Uterus (tissue), 4 donors: ENCODE measurements around the gene ARPC4. TPM values are rescaled to one million over a fixed set of nuclear protein-coding genes. Genes with fewer than 3 reads are reported as not detected.

Experiments used
- DNase-seq, 2 donors: peaks; one replicate each; pipeline ENCODE4 v3.0.0-alpha.2; 2019 to 2020
- H3K27ac ChIP-seq, 2 donors: fragments of 200-600 bp; sonication (generic); 1 replicate in 1 of 2; 2 replicates in 1 of 2; pipeline ENCODE4 v1.5.1; 2016 to 2018
- H3K27me3 ChIP-seq, 2 donors: fragments of 200-600 bp; sonication (generic); one replicate each; pipeline ENCODE4 v1.5.1; 2018 to 2019; ENCODE audit warnings: control low read depth in 1 of 2
- H3K36me3 ChIP-seq, 2 donors: fragments of 200-600 bp; sonication (generic); one replicate each; pipeline ENCODE4 v1.5.1; 2019; ENCODE audit warnings: control low read depth in 1 of 2
- H3K4me1 ChIP-seq, 2 donors: fragments of 200-600 bp; sonication (generic); one replicate each; pipeline ENCODE4 v1.5.1; 2018 to 2019; ENCODE audit warnings: control low read depth in 1 of 2
- H3K4me3 ChIP-seq, 2 donors: fragments of 200-600 bp; sonication (generic); 1 replicate in 1 of 2; 2 replicates in 1 of 2; pipeline ENCODE4 v1.5.1; 2018 to 2019; ENCODE audit warnings: mild to moderate bottlenecking in 1 of 2
- H3K9me3 ChIP-seq, 2 donors: fragments of 200-600 bp; sonication (generic); one replicate each; pipeline ENCODE4 v1.5.1; 2019; ENCODE audit warnings: control low read depth in 1 of 2
- POLR2A ChIP-seq, 2 donors: fragments of 450-650 bp; IDR thresholded peaks; one replicate each; pipeline ENCODE4 v1.6.1; 2016; ENCODE audit warnings: antibody characterized with exemption in 2 of 2, mild to moderate bottlenecking in 1 of 2, moderate library complexity in 1 of 2
- intact Hi-C: fragments of 100-400 bp; cut with DNase I; formaldehyde crosslinking; loops from one replicate; pipeline ENCODE4 v1.15.1; 2023; ENCODE audit warnings: low total_unique reads
- total RNA-seq, 4 donors: library from RNA; depleted of rRNA in 3 of 4; stranded (reverse); fragments of >200 nt in 3 of 4; gene quantifications; one replicate each; pipeline versions ENCODE4 v1.1.0 to v1.2.4, GENCODE V29; 2014 to 2023
- TF ChIP-seq, protein P1 (sequence below), 4 experiments: fragments of 200-600 bp in 2 of 4; fragments of 450-650 bp in 2 of 4; sonication (generic) in 2 of 4; IDR thresholded peaks; one replicate each; pipeline ENCODE4 v1.5.1; 2016 to 2019; ENCODE audit warnings: antibody characterized with exemption in 4 of 4, mild to moderate bottlenecking in 2 of 4, moderate library complexity in 1 of 4
- donor health status: DM: yes; HTN: yes; CAD: no.

The ARPC4 gene
- total RNA-seq, 4 donors from 2014 or later = 44.7 to 176 (median 142) TPM

DNA sequence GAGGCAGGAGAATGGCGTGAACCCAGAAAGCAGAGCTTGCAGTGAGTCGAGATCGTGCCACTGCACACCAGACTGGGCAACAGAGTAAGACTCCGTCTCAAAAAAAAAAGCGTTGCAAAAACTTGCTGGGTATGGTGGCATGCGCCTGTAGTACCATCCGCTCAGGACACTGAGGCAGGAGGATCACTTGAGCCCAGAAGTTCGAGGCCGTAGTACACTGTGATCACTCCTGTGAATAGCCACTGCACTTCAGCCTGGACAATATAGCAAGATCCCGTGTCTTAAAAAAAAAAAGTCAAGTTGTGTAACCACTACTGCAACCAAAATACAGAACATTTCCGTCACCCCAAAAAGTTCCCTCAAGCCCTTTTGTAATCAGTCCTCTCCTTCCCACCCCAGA, 1.5 kb downstream of the ARPC4 start:
- intact Hi-C loops = no loop called here
- TF ChIP-seq, protein P1, sequence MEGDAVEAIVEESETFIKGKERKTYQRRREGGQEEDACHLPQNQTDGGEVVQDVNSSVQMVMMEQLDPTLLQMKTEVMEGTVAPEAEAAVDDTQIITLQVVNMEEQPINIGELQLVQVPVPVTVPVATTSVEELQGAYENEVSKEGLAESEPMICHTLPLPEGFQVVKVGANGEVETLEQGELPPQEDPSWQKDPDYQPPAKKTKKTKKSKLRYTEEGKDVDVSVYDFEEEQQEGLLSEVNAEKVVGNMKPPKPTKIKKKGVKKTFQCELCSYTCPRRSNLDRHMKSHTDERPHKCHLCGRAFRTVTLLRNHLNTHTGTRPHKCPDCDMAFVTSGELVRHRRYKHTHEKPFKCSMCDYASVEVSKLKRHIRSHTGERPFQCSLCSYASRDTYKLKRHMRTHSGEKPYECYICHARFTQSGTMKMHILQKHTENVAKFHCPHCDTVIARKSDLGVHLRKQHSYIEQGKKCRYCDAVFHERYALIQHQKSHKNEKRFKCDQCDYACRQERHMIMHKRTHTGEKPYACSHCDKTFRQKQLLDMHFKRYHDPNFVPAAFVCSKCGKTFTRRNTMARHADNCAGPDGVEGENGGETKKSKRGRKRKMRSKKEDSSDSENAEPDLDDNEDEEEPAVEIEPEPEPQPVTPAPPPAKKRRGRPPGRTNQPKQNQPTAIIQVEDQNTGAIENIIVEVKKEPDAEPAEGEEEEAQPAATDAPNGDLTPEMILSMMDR (IDR thresholded peaks at IDR 0.05) = no peak
- TF ChIP-seq POLR2A (IDR thresholded peaks at IDR 0.05) = no peak
- H3K36me3 ChIP-seq = no peaks in the 10 kb centered on the region
- H3K4me1 ChIP-seq = no peaks in the 10 kb centered on the region
- no peaks in the 10 kb centered on the region for H3K27me3 ChIP-seq
- no peak for DNase-seq
- H3K27ac ChIP-seq = no peak overlapping the region
- H3K9me3 ChIP-seq = no peaks in the 10 kb centered on the region
- no peak overlapping the region for H3K4me3 ChIP-seq

DNA sequence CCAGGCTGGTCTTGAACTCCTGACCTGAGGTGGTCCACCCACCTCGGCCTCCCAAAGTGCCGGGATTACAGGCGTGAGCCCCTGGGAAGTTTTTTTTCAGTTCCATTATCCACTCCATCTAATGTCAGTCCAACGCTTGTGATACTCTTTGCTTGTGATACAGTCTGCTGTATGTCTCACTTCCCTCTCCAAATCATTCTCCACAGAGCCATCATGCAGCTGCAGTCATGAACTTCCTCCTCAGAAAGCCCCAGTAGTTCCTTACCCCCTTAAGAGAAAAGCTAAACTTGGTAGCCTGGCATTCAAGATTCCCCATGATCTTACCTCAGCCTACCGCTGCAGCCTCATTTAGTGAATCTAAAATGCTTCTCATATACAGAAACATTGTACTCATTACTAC, 2.3 kb downstream of the ARPC4 start:
- no peaks in the 10 kb centered on the region for H3K4me1 ChIP-seq
- intact Hi-C loops = no loop called here
- no peak overlapping the region for H3K4me3 ChIP-seq
- no peaks in the 10 kb centered on the region for H3K9me3 ChIP-seq
- no peak for DNase-seq
- no peak overlapping the region for H3K27ac ChIP-seq
- no peaks in the 10 kb centered on the region for H3K36me3 ChIP-seq
- H3K27me3 ChIP-seq = no peaks in the 10 kb centered on the region
- TF ChIP-seq, protein P1 (IDR thresholded peaks at IDR 0.05) = no peak
- TF ChIP-seq POLR2A (IDR thresholded peaks at IDR 0.05) = no peak

DNA sequence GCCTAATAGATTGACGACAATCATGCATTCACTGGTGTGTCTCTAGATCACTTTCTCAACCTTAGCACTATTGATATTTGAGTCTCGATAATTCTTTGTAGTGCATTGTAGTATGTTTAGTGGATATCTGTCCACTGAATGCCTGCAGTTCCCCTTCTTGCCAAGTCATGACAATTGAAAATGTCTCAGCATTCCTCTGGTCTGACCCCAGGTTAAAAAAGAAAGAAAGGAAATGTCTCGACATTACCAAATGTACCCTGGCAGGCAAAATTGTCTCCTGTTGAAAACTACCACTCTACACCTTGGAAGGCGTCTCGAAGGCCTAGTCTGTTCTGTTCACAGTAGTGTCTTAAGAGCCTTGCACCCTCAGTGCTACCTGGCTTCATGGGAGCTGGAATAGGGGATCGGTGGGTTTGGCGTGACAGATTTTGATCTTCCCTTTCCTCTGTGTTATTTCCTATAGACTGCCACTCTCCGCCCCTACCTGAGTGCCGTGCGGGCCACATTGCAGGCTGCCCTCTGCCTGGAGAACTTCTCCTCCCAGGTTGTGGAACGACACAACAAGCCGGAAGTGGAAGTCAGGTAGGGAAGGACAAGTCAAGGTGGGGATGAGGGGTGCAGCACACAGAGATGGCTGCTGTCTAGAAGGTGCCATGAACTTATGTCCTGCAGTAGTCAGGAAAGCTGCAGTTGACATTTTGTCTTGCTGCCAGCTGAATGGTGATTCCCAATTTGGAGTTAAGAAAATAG, 4.5 kb downstream of the ARPC4 start:
- Histone ChIP-seq H3K4me1 (no peaks in the 10 kb centered on the region), H3K9me3 (no peaks in the 10 kb centered on the region), H3K4me3 (no peak overlapping the region), H3K36me3 (no peaks in the 10 kb centered on the region), H3K27ac (no peak overlapping the region), H3K27me3 (no peaks in the 10 kb centered on the region)
- TF ChIP-seq, protein P1 (IDR thresholded peaks at IDR 0.05) = no peak
- no peak for TF ChIP-seq POLR2A (IDR thresholded peaks at IDR 0.05)
- no peak for DNase-seq
- intact Hi-C loops = no loop called here

DNA sequence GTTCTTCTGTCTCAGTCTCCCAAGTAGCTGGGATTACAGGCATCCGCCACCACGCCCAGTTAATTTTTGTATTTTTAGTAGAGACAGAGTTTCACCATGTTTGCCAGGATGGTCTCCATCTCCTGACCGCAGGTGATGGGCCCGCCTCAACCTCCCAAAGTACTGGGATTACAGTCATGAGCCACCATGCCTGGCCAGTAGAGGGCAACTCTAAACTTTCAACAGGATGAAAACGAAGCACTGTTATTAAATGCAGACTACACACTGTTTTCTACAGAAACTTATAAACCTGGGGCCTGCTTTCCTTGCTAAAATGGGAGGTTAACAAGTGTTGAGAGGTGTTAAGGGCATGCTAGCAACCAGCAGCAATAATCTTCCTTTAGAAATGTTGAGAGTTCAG, 7.6 kb downstream of the ARPC4 start:
- Histone ChIP-seq H3K27ac (no peak overlapping the region), H3K9me3 (no peaks in the 10 kb centered on the region), H3K27me3 (no peaks in the 10 kb centered on the region), H3K4me3 (no peak overlapping the region), H3K36me3 (no peaks in the 10 kb centered on the region), H3K4me1 (no peaks in the 10 kb centered on the region)
- DNase-seq = no peak
- intact Hi-C loops = no loop called here
- TF ChIP-seq, protein P1 (IDR thresholded peaks at IDR 0.05) = no peak
- TF ChIP-seq POLR2A (IDR thresholded peaks at IDR 0.05) = no peak

DNA sequence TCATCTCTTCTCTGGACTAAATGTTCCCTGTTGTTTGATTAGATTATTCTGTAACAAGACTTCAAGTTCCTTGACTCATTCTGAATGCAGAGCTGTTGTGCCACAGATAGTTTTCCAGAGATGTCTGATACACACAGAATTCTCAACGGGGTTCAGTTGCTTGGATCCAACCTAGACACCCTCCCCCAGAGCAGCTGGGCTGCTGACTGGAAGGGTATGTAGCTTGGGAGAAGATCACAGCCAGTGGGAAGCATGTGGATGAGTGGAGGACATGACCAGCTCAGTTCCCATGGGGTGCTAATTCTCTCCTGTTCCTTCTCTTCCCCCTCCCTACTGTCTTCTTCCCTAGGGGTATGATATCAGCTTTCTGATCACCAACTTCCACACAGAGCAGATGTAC, 10.6 kb downstream of the ARPC4 start:
- Histone ChIP-seq H3K27me3 (no peaks in the 10 kb centered on the region), H3K27ac (no peak overlapping the region), H3K4me3 (no peak overlapping the region), H3K4me1 (no peaks in the 10 kb centered on the region), H3K36me3 (no peaks in the 10 kb centered on the region), H3K9me3 (no peaks in the 10 kb centered on the region)
- TF ChIP-seq, protein P1 (IDR thresholded peaks at IDR 0.05) = no peak
- no peak for TF ChIP-seq POLR2A (IDR thresholded peaks at IDR 0.05)
- DNase-seq = no peak
- intact Hi-C loops = no loop called here
